GM20000 (cell line): ENCODE data around the gene MAN1A2.

Experiments used
- DNase-seq: peaks from one replicate; pipeline ENCODE4 v3.0.0; 2012; ENCODE audit warnings: low spot score
- TF ChIP-seq, protein P1 (sequence below): IDR thresholded peaks from 2 replicates; pipeline ENCODE4 v1.5.1; 2012; ENCODE audit warnings: mild to moderate bottlenecking, control low read depth; ENCODE audit errors: extremely low read depth, missing control alignments

MAN1A2 gene

GRCh38 chr1:117365350-117366176 lies 1.7 kb upstream of the MAN1A2 start:
- no peak for DNase-seq
- TF ChIP-seq, protein P1, sequence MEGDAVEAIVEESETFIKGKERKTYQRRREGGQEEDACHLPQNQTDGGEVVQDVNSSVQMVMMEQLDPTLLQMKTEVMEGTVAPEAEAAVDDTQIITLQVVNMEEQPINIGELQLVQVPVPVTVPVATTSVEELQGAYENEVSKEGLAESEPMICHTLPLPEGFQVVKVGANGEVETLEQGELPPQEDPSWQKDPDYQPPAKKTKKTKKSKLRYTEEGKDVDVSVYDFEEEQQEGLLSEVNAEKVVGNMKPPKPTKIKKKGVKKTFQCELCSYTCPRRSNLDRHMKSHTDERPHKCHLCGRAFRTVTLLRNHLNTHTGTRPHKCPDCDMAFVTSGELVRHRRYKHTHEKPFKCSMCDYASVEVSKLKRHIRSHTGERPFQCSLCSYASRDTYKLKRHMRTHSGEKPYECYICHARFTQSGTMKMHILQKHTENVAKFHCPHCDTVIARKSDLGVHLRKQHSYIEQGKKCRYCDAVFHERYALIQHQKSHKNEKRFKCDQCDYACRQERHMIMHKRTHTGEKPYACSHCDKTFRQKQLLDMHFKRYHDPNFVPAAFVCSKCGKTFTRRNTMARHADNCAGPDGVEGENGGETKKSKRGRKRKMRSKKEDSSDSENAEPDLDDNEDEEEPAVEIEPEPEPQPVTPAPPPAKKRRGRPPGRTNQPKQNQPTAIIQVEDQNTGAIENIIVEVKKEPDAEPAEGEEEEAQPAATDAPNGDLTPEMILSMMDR, result no peak

- TF ChIP-seq, protein P1, result no peak
- DNase-seq, result peak; percentile 93
These were observed 838 bp upstream of the MAN1A2 start for GRCh38 chr1:117366177-117367045.

GRCh38 chr1:117368116-117369108 lies 1.2 kb downstream of the MAN1A2 start:
- peak; percentile 24 for DNase-seq

DNA sequence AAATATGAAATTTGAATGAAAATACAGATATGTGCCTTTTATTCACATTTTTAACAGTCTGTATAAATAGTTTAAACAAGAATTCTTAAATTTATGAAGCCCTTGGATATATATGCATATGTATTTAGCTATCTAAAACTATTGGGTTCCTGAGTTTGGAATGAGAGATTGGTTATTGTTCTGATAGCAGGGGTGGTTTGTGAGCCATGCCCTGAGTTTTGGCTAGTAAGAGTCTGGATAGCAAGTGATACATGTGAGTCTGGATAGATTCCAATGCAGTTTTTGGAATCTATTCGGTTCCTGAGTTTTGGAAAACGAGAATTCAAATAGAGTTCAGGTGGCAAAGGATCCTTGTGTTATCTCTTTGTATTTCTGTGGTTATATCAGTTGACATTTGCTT lies 2.8 kb downstream of the MAN1A2 start:
- no peak for DNase-seq
- TF ChIP-seq, protein P1, result no peak

More at GRCh38 chr1:117368116-117369108, 1.2 kb downstream of the MAN1A2 start:
- TF ChIP-seq, protein P1, result no peak

- no peak for DNase-seq
- TF ChIP-seq, protein P1, result no peak
These were observed 3.3 kb downstream of the MAN1A2 start for GRCh38 chr1:117370509-117370908.

GRCh38 chr1:117371441-117372151 lies 4.3 kb downstream of the MAN1A2 start:
- TF ChIP-seq, protein P1, result no peak
- no peak for DNase-seq
